Gastroesophageal sphincter (tissue), 4 donors: ENCODE data around the gene VPS18. TPM values are rescaled to one million over a fixed set of nuclear protein-coding genes. Genes with fewer than 3 reads are reported as not detected.

Experiments
- ATAC-seq: fragments of 150-250 bp; one replicate; pipeline ENCODE4 v1.9.1; 2016; ENCODE audit warnings: mild to moderate bottlenecking, moderate library complexity
- H3K27ac ChIP-seq, 4 donors: fragments of 200-600 bp; sonication (generic) in 3 of 4; 1 replicate in 3 of 4; 2 replicates in 1 of 4; pipeline ENCODE4 v1.5.1; 2016 to 2019
- H3K27me3 ChIP-seq: fragments of 200-600 bp; sonication (generic); one replicate; pipeline ENCODE4 v1.5.1; 2019
- H3K36me3 ChIP-seq, 2 donors: fragments of 200-600 bp; sonication (generic); one replicate each; pipeline ENCODE4 v1.5.1; 2019; ENCODE audit warnings: control low read depth in 1 of 2
- H3K4me1 ChIP-seq, 3 donors: fragments of 200-600 bp; sonication (generic); 1 replicate in 2 of 3; 2 replicates in 1 of 3; pipeline ENCODE4 v1.5.1; 2016 to 2019; ENCODE audit warnings: control low read depth in 2 of 3
- H3K4me3 ChIP-seq, 2 donors: fragments of 200-600 bp; sonication (generic); one replicate each; pipeline ENCODE4 v1.5.1; 2019; ENCODE audit warnings: mild to moderate bottlenecking in 1 of 2, moderate library complexity in 1 of 2
- H3K9me3 ChIP-seq, 3 donors: fragments of 200-600 bp; sonication (generic); one replicate each; pipeline ENCODE4 v1.5.1; 2017 to 2019; ENCODE audit warnings: control low read depth in 2 of 3
- EP300 ChIP-seq: sonication (generic); formaldehyde crosslinking; IDR thresholded peaks from one replicate; pipeline ENCODE4 v1.6.1; 2017; ENCODE audit warnings: antibody characterized with exemption, mild to moderate bottlenecking
- POLR2A ChIP-seq, 2 donors: fragments of 450-650 bp; IDR thresholded peaks; one replicate each; pipeline ENCODE4 v1.6.1; 2017; ENCODE audit warnings: antibody characterized with exemption in 2 of 2, mild to moderate bottlenecking in 2 of 2, moderate library complexity in 1 of 2
- POLR2AphosphoS5 ChIP-seq: sonication (generic); formaldehyde crosslinking; IDR thresholded peaks from one replicate; pipeline ENCODE4 v1.6.1; 2017; ENCODE audit warnings: antibody characterized with exemption
- WGBS, 2 donors: methylation state at CpG; one replicate each; pipeline ENCODE4 v1.1.5; 2018; ENCODE audit warnings: low coverage in 1 of 2; 5-methylcytosine and 5-hydroxymethylcytosine counted together
- total RNA-seq, 4 donors: library from RNA; depleted of rRNA; stranded (reverse); fragments of >200 nt; gene quantifications; one replicate each; pipeline ENCODE4 v1.1.0, GENCODE V29; 2016
- TF ChIP-seq, protein P1 (sequence below), 4 experiments: fragments of 200-600 bp in 2 of 4; fragments of 450-650 bp in 2 of 4; sonication (generic) in 1 of 4; IDR thresholded peaks; one replicate each; pipeline ENCODE4 v1.5.1; 2017 to 2019; ENCODE audit warnings: antibody characterized with exemption in 4 of 4, mild to moderate bottlenecking in 2 of 4, moderate library complexity in 2 of 4

Gene VPS18
- total RNA-seq, 4 donors from 2014 or later: 24.6 to 36.3 (median 29.9) TPM

- no peak for ATAC-seq
- H3K27me3 ChIP-seq: peaks cover 83% of the 10 kb centered on the region
Observed at GRCh38 chr15:40927873-40928806, 33.9 kb downstream of the VPS18 start.

DNA sequence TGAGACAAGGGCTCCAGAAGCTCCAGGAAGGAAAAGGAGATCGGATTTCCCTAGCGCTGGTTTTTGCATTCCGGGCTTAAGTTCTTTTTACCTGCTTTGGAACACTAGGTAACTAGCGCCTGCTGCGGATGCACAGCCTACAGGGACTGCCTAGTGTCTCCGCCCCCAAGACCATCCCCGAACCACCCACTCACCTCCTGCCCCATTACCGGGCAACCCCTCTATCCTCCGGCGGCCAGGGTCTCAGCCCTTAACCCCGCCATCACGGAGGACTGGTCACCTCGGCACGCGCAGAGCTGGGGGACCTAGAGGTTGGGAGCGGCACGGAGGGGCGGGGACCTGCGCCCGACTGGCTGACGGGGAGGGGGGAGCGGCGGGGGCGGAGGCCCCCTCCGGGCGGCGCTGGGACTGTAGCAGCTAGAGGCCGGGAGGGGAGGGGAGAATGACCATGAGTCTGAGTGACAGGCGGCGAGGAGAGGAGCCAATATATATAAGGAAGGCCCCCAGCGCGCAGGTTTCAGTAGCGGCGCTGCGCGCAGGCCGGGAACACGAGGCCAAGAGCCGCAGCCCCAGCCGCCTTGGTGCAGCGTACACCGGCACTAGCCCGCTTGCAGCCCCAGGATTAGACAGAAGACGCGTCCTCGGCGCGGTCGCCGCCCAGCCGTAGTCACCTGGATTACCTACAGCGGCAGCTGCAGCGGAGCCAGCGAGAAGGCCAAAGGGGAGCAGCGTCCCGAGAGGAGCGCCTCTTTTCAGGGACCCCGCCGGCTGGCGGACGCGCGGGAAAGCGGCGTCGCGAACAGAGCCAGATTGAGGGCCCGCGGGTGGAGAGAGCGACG lies 34.8 kb downstream of the VPS18 start, which contains the start of gene DLL4:
DLL4 (plus strand) TSS at position 520 of the 839 bp plus-strand sequence. CDS start 329 bp downstream, outside the sequence.
- H3K27ac ChIP-seq: peak within 1 kb of the TSS in 3 of 4 donors; percentile 7 to 60 (median 33)
- peak; percentile 64 for ATAC-seq

More at GRCh38 chr15:40927873-40928806, 33.9 kb downstream of the VPS18 start:
- Histone ChIP-seq H3K9me3 (no peaks in the 10 kb centered on the region), H3K36me3 (no peaks in the 10 kb centered on the region), H3K27ac (peak overlapping the region in 2 of 4 donors; percentile 6 to 33), H3K4me3 (peak overlapping the region; percentile 3 to 55), H3K4me1 (peaks cover 0 to 57% (median 42%) of the 10 kb centered on the region in 3 donors)
- 0% methylated on average over 1 of the region's 68 CpGs; no CpG with 5 or more reads in 1 of the 2 donors for WGBS, 2 donors
- TF ChIP-seq EP300 (no peak), POLR2AphosphoS5 (no peak), POLR2A (IDR thresholded peaks at IDR 0.05) (no peak)

GRCh38 chr15:40929660-40930429 lies 35.6 kb downstream of the VPS18 start:
- Histone ChIP-seq H3K27me3 (peaks cover 100% of the 10 kb centered on the region), H3K9me3 (no peaks in the 10 kb centered on the region), H3K4me3 (peak overlapping the region; percentile 21 to 55), H3K27ac (peak overlapping the region in 3 of 4 donors; percentile 7 to 60 (median 33)), H3K36me3 (peaks cover 0 to 6% of the 10 kb centered on the region in 2 donors), H3K4me1 (peaks cover 0 to 57% (median 42%) of the 10 kb centered on the region in 3 donors)
- peak; percentile 26 for ATAC-seq
- WGBS, 2 donors: 0 to 2% methylated on average over 1 to 8 of the region's 56 CpGs
- TF ChIP-seq, protein P1, sequence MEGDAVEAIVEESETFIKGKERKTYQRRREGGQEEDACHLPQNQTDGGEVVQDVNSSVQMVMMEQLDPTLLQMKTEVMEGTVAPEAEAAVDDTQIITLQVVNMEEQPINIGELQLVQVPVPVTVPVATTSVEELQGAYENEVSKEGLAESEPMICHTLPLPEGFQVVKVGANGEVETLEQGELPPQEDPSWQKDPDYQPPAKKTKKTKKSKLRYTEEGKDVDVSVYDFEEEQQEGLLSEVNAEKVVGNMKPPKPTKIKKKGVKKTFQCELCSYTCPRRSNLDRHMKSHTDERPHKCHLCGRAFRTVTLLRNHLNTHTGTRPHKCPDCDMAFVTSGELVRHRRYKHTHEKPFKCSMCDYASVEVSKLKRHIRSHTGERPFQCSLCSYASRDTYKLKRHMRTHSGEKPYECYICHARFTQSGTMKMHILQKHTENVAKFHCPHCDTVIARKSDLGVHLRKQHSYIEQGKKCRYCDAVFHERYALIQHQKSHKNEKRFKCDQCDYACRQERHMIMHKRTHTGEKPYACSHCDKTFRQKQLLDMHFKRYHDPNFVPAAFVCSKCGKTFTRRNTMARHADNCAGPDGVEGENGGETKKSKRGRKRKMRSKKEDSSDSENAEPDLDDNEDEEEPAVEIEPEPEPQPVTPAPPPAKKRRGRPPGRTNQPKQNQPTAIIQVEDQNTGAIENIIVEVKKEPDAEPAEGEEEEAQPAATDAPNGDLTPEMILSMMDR (IDR thresholded peaks at IDR 0.05): no peak
- TF ChIP-seq EP300: no peak
- no peak for TF ChIP-seq POLR2AphosphoS5
- no peak for TF ChIP-seq POLR2A (IDR thresholded peaks at IDR 0.05)

More for the DNA sequence above, 34.8 kb downstream of the VPS18 start, which contains the start of gene DLL4:
- H3K36me3 ChIP-seq: no peaks in the 10 kb centered on the region
- 0% methylated on average over 8 of the region's 71 CpGs; no CpG with 5 or more reads in 1 of the 2 donors for WGBS, 2 donors
- no peaks in the 10 kb centered on the region for H3K9me3 ChIP-seq
- TF ChIP-seq POLR2A (IDR thresholded peaks at IDR 0.05) (peak; percentile 51 to 53), POLR2AphosphoS5 (peak; percentile 31), EP300 (no peak)
- TF ChIP-seq, protein P1 (IDR thresholded peaks at IDR 0.05): no peak
- H3K4me3 ChIP-seq: peak within 1 kb of the TSS; percentile 21 to 55
- H3K4me1 ChIP-seq: peaks cover 0 to 57% (median 42%) of the 10 kb centered on the region in 3 donors
- H3K27me3 ChIP-seq: peaks cover 92% of the 10 kb centered on the region

DNA sequence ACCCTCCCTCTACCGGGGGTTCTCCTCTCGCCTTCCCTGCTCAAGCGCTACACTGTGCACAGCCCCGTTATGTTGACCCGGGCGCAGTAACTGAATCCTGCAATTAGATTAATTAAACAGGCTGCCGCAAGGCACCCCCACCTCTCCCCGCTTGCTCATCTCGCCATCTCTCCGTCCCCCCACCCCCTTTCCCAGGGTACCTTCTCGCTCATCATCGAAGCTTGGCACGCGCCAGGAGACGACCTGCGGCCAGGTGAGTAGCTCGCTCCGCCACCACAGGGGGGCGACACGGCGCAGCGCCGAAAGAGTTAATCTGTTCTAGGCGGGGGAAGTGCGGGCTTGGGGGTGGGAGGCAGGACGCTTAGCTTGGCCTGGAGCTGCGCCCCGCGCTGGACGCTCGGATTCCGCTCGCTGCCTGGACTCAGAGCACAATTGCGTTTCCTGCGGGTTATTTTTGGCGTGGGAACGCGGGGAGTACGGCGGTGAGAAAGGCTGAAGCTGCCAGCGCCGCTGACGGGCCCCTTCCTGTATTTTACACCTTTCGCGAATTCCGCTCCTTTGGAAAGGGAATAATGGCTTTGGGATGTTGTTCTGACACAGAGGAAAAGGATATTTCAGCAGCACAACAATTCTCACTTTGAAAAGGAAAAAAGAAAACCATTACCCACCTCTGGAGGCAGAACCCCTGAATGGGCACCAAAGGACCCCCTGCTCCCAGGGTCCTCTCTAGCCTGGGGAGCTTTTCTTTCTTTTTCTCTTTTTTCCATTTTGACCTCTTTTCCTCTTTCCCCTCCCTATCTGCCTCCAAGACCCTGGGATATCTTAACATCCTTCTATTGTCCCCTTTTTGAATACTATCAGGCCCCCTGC lies 36.4 kb downstream of the VPS18 start:
- H3K4me1 ChIP-seq: peaks cover 0 to 55% (median 41%) of the 10 kb centered on the region in 3 donors
- H3K4me3 ChIP-seq: peak overlapping the region in 1 of 2 donors; percentile 55
- no peak for TF ChIP-seq POLR2AphosphoS5
- TF ChIP-seq, protein P1 (IDR thresholded peaks at IDR 0.05): peak in 3 of 4 experiments; percentile 11 to 49 (median 26)
- peaks cover 100% of the 10 kb centered on the region for H3K27me3 ChIP-seq
- ATAC-seq: peak; percentile 50
- 0 to 1% methylated on average over 8 to 15 of the region's 46 CpGs for WGBS, 2 donors
- H3K9me3 ChIP-seq: no peaks in the 10 kb centered on the region
- H3K27ac ChIP-seq: peak overlapping the region in 2 of 4 donors; percentile 51 to 60
- peaks cover 0 to 7% of the 10 kb centered on the region in 2 donors for H3K36me3 ChIP-seq
